GM12801 (cell line): ENCODE measurements around the gene GRID1.

Experiments used
- TF ChIP-seq, protein P1 (sequence below): IDR thresholded peaks from one replicate; pipeline ENCODE4 v1.5.1; 2011; ENCODE audit warnings: control low read depth; ENCODE audit not compliant: insufficient read length; ENCODE audit errors: extremely low read depth

GRID1 gene

DNA sequence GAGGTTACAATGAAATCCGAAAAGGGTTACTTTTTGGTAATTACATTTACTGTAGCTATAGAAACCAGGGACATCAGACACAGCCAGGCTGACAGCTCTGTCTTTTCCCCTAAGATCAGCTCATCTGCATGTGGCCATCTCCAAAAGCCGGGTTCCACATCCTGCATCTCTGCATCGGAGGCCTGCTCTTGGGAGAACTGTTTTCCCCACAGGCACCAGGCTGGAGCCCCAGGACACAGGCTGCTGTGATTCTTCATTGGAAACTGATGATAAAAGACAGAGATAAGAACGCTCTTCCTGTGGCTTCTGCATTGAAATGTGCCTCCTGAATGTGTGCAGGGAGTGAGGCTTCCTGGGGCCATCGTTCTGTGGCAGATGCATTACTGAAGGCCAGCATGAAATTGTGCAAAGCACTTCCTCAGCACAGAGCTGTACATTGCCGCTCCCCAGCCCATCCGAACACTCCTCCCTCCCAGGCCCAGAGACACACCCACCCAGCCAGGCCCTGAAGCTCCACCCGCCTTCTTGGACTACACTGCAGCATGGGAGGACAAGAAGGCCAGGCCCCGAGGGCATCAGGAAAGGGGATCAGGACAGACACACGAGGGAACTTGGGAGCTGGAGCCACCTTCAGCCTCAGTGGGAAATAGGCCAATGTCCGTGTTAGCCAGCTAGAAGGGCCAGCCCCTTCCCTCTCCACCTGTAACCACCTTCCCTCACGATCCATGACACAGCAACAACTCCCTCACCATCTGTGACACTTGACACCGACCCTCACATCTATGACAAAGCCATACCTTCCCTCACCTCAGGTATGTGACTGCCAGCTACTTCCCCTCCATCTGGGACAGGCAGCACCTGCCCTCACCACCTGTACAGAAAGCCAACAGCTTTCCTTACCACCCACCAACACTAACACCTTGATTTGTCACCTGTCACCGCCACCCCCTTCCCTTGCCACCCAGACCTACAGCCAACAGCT lies 113.2 kb downstream of the GRID1 start:
- TF ChIP-seq, protein P1, sequence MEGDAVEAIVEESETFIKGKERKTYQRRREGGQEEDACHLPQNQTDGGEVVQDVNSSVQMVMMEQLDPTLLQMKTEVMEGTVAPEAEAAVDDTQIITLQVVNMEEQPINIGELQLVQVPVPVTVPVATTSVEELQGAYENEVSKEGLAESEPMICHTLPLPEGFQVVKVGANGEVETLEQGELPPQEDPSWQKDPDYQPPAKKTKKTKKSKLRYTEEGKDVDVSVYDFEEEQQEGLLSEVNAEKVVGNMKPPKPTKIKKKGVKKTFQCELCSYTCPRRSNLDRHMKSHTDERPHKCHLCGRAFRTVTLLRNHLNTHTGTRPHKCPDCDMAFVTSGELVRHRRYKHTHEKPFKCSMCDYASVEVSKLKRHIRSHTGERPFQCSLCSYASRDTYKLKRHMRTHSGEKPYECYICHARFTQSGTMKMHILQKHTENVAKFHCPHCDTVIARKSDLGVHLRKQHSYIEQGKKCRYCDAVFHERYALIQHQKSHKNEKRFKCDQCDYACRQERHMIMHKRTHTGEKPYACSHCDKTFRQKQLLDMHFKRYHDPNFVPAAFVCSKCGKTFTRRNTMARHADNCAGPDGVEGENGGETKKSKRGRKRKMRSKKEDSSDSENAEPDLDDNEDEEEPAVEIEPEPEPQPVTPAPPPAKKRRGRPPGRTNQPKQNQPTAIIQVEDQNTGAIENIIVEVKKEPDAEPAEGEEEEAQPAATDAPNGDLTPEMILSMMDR: no peak

DNA sequence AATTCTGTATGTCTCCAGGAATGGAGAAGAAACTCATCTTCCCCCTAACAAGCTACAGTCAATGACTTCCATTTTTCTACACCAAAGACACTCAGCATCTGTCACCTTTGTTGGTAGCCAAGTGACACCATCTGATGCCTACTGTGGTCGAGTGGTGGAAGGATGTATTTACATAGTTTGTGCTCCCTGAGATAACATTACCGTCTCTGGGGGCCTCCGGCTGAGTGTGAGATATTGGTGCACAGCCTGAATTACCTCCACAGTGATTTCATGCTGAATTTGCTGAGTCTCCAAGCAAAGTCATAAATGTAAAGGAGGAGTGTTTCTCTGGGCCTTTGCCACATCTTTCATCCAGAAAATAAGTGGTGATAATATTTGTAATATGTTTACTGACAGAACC lies 114.0 kb downstream of the GRID1 start:
- TF ChIP-seq, protein P1: no peak

DNA sequence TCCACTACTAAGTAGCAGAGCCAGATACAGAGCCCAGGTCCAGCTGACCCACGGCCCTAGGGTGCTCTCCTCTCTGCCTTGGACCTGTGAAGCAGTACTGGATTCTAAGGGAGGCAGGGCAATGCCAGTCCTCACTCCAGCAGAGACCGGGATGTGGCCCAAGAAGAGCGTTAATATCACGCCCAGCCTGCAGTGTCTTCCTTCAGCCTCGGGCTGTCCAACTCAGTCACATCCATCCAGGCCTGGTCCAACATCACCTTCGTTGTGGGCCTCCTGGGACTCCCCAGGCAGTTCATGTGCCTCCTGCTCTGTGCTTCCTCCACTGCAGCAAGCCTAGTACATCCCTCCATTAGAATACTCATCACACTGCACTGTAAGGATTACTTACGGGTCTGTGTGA lies 114.5 kb downstream of the GRID1 start:
- TF ChIP-seq, protein P1: no peak

DNA sequence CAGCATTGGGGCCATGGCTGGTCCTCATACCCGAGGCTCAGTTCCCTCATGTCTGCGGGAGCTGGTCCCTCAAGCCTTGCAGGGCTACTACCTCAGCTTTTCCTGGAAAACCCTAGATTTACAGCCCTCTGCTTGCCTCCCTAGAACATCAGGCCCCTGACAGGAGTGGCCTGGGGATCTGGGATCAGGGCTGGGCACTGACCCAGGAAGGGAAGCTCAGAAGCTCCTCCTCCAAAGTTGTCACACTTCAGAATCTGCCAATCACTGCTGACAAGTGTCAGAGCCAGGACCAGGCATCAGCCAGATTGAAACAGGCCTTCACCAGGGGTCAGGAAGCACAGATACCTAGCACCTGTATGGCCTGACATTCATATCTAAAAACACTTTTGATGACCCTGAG lies 115.2 kb downstream of the GRID1 start:
- TF ChIP-seq, protein P1: no peak

DNA sequence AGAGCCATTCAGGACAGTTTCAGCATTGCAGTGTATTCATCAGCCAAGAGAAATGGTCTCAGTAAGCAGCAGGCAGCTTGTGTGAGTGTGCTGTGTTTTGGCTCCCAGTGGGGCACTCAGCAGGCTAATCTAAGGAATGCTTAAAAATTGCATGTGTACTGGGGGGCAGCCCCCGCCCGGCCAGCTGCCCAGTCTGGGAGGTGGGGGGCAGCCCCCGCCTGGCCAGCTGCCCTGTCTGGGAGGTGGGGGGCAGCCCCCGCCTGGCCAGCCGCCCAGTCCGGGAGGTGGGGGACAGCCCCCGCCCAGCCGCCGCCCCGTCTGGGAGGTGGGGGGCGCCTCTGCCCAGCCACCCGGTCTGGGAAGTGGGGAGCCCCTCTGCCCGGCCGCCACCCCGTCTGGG lies 116.2 kb downstream of the GRID1 start:
- TF ChIP-seq, protein P1: no peak

DNA sequence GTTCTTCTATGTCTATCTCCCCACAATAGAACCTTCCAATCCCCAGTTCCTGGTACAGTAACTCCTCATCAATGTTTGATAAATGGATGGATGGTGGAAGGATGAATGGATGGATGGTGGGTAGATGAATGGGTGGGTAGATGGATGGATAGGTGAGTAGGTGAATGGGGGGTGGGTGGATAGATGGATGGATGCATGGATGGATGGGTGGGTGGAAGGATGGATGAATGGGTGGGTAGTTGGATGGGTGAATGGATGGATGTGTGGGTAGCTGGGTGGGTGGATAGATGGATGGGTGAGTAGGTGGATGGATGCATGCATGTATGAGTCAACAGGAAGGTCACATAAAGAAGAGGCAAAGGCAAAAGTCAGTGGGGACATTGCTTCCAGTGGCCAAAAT lies 116.8 kb downstream of the GRID1 start:
- TF ChIP-seq, protein P1: no peak

DNA sequence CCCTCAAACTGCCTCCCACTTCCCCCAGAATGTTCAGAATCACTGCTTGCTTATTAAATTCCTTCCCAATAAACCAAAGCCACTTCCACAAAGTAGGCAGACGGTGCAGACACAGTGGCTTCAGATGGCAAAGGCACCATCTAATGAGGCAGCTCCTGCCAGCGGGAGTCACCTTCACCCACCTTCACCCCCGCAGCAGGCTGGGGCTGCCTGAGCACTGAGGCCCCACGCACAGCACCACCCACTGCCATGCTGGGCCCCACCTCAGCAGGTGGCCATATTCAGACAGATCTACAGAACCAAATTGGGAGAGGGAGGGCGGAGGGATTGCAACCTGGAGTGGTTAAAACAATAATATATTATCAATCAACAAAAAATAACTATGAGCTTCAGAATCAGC lies 118.5 kb downstream of the GRID1 start:
- TF ChIP-seq, protein P1: no peak
